Activated naive CD4-positive, alpha-beta T cell (primary cell): Measurements from ENCODE around the gene RGMB.
A peak's percentile ranks its signal among the peaks of the same experiment; 100 is the strongest.

Experiments
- DNase-seq, 4 experiments: peaks; one replicate each; lab custom pipeline; 2025; lab: John Stamatoyannopoulos, UW

The RGMB gene

DNA sequence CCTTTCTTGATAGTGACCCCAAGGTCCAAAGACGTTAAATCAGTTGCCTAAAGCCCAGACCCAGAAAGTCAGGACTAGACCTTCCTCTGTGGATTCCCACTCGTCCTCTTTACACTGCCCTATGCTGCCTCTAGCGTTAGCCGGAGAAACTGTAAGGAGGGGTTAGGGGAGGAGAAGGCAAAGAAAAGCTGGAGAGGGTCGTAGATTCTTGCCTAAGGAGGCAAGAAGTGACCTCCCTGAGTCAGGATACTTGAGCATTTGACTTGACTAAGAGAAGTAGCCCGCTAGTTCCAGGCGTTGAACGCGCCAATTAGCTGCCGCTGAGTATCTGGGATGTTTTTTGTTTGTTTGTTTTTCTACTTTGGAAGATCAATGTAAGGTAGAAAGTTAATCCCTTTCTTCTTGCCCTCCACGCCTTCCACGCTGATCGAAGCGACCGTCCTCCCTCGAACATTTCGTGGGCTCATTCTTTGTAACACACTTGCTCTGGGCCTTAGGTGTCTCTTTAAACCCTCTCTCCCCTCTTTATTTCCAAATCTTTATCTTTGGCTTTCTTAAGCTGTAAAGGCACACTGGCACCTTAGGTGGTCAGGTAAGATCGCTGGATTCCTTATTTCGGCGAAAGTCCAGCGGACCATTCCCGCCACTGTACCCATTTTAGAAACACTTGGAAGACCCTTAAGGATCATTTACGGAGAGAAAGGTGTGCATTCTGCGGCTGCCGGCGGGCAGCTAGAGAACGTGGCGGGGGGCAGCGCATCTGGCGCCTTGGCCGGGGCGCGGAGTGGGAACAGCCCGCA is 5.1 kb upstream of the RGMB start:
- DNase-seq: no peak

DNA sequence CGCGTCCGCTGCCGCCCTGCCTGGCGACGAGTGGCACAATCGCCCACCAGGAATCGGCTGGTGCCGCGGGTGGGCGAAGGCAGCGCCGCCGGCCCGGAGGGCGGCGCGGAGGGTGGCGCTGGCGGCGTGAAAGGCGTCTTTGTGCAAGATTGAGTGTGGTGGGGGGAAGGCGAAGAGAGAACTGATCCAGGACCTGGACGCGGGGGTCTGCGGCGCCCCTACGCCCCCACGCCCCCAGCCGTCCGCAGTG is 4.6 kb upstream of the RGMB start:
- DNase-seq: no peak

DNA sequence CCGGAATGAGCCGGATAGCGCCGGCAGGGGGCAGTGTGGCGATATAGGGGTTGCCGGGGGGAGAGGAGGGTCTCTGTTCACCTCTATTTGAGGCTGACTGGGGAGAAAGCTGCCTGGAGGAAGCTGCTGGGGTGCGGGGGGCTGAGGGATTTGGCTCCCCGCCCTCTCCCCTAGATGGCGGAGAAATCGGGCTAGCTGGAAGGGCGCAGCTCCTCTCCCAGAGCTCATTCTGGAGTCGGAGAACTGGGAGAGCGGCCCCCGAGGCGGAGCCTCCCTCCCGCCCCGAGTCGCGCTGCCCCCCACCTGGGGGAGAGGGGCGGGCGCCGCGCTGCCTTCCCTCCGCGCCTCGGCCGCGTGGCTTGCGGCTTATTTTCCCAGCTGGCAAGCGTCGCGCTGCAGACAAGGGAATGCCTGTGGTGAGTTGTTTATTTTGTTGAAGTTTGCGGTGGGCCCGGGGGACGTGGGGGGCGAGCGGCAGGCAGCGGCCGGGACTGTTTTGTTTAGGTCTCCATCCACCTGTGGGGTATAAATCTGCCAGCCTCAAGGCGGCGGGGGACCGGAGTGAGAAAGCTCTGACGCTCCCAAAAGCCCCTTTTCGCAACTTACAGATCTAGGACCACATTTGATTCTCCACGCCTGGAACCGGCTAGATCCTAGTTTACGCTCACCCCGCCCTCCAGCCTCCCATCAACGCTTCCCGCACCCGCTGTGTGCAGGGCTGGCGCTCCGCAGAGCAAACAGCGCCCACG is 4.1 kb upstream of the RGMB start:
- peak; percentile 9 to 42 (median 20) for DNase-seq

DNA sequence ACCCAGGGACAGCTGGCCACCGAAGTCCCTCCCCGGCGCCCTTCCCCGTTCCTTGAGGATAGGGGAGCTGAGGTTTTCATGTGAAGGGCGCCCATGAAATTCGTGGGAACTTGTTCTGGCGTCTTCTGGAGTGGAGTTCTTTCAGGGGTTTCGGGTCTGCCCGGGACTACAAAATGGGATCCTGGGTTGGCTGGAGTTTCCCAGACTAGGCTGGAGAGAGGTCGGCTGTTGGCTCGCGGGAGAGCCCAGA is 3.6 kb upstream of the RGMB start:
- no peak for DNase-seq

DNA sequence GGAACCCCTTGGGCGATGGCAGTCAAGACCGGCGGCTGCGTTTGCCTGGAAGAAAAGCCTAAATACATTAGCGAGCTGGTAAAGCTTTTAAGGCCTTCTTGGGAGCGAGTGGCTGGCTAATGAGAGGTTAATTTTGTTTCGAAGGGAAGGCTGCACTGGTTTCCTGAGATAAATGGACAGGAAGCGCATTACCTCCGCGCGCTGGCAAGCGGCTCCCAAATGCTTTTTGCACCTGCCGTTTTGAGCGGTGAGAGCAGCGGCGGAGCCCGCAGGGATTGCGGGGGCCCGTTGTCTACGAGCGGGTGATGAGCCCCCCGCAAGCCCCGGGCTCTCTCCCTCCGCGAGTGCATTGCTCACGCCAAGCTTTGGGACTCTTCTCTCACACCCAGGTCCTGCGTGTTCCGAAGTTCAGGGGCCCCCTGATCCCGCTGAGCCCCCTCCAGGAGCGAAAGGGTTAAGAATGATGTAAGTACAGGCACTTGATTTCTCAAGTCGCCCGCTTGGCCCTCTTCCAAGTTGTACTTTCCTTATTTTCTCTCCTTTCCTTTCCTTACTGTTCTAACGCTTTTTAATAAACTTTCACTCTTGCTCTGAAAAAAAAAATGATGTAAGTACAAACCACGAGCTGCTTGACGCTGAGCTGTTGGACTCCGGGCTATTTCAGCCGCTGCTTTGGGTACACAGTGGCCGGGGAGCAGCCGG is 3.1 kb upstream of the RGMB start:
- DNase-seq: no peak

DNA sequence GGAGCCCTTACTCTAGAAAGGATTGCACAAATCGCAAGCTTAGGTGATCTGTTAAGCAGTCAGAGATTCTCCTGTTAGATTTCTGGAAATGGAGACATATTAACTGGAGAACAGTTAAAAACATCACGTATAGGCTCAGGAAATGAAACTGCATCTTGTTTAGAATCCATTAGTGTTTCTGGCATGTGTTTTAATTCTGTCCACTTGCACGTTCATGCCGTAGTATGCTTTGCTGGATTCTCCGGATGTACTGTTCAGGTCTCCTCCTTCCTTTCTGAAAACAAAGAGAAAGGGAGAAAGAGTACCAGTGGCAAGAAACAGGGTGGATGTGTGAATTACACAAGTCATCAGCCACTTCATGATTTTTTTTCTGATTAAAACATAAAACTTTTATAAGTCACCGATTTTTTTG is 2.5 kb upstream of the RGMB start:
- no peak for DNase-seq

DNA sequence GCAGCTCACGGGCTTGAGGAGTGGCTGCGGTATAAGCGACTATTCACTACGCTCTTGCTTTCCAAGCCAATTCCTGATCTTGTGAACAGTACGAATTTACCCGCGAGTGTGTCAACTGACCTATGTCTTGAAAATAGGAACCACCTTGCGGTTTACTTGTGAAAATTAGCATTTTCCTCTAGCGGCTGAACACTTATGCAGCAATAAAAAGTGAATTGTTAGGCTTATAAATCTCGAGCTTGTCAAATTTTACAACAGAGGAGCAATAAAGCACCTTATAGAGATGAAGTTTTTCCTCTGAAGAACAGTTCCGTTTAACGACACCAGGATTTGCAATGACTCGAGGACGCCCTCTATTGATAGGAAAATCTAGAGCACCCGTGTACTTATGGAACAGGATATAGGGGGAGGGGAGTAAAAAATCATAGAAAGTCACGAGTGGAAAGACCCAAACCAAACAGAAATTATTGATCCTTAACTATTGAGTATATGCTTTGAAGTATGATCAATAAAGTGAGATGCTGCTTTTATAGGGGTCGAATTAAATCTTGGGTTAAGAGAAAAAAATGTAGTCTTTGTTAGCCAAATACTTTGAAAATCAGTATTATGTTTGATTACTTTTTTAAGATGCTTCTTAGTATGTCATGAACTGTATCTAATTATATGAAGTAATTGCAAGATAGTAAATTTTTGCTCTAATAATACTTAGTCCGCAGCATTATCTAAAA is 1.9 kb upstream of the RGMB start:
- DNase-seq: peak in 2 of 4 experiments; percentile 4 to 5

DNA sequence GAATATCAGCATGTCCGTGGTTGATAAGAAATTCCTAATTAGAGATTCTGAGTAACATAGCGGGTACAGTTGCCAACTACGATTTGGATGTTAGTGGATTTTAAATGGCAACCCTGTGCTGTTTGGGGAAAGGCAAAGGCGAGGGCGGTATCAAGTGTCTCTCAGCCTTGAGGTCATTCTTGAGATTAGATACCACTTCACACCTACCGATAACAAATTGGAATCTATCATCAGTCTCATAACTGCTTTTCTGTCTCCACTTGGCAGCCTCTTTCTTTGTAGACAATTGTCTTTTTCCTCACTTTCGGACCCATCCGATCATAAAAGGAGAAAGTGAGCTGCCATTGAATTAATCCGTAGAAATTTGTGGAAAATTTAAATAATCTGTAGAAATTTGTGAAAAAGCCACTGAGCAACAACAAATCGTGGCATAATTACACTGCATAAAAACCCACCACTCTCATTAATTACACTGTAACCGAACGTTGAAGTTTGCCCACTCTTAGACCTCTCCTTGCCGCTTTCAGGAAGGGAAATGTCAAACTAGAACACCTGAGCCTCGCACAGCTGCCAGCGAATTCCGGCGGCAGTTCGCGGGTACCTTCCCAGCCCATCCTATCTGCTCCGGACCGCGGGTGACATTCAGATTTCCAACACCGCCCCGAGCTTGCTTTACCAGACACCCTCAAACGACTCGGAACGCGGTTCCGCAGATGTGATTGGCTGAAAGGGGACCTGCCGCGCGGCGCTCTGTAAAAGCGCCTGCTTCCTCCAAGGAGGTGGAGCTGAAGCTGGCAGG is 849 bp upstream of the RGMB start:
- peak in 3 of 4 experiments; percentile 7 to 45 (median 16) for DNase-seq

DNA sequence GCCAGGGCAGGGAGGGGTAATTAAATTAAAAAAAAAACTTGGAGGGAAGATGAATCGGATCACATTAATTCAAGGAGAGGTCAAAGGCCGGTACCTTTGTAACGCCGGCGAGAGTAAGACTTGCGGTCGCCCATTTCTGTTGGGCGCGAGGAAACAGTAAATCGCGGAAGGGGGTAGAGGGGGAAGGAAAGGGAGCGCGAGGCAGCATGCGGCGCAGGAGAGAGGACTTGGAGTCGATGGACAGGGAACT is 324 bp upstream of the RGMB start:
- DNase-seq: no peak

DNA sequence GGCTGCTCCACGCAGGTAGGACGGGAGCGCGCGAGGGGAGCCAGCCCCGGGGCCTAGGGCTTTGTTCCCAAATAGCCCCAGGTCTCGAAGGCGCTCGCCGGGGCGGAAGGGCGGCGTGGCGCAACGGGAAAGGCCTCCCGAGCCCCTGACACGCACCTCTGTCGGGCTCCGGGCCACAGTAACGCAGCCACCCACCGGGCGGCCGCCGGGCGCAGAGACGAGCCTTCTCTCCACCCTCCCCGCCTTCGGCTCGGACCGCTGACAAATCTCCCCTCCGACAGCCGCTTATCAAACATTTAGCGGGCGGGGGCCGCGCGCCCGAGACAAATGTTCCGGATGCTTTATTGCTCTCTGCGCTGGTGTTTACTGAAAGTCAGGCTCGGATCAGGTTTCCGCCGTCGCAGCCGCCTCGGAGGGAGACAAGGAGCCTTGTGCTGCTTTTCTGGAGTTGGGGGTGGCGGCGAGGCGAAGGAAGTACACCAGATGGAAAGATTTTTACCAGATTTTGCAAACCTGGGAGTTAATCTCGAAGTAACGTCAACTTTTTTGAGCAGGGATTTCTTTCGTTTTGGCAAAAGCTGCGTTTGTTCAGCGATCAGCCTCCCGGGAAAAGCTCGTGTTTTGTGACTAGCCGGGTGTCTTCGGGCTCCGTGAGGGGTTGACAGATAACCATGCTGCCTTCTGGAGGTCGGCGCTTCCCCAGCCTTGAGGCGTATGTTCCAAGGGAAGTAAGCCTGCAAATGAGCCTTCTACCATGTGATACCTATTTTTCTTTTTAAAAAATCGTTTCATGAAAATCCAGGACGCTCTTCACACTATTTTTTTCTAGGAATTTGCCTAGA is 950 bp downstream of the RGMB start:
- DNase-seq: peak; percentile 12 to 52 (median 33)

DNA sequence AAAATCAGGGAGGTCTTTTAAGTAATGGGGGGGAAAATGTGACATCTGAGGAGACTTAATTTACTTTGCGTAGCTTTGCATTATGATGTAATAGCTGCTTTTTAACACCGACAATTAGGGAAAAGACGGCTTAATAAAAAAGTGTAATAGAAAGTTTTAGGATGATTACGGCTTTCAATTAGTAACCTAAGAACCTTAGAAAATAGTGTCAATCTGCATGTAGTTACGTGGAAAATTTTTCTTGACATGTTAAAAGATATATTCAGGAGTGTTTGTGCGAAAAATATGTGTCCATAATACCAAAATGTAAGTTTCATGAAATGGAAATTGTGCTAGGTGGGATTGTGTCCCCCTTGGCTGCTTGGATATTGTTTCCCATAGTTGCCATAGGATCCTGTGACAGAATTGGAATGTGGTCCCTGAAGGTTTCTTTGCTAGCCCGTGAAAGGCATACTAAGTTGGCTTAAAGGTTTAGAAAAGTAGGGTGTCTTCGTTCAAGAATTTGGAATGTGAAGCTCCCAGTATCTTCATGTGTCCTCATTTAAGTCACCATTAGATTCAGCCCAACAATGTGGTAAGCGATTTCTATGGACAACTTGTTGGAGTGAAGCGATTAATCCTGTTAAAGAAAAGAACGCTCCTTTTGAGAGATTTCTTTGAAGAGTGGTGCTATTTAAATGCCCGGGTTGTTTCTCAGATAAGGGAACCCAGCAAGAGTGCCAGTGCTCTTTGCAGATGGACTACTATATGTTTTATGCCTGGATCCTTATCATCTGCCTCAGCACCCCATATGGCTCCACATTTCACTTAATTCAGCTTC is 2.0 kb downstream of the RGMB start:
- no peak for DNase-seq

DNA sequence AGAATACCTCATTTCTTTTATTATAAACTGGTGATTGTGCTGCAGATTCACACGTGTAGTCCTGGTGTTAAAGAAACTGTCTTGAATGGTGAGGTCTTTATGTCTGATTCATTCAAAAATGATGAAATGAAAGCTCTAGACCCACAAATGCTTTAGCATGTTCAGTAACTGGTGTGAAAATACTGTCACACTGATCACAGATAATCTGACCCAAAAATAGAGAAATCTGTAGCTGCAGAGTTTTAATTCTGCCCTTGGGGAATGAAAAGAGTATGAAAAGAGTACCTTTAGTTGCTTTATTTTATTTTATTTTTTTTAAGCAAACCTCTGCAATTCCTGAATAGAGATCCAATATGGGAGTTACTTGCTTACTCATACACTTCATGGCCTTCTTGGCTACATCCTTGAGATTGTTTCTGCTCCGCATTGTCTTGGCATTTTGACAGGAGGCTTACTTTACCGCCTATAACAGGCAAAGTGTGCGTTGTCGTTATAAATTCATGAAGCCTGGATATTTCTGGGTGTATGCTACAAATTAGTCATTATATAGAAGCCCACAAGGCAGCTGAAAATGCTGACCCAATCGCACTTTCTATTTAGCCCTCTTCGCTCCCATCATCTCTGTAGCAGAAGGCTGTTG is 2.7 kb downstream of the RGMB start:
- no peak for DNase-seq

DNA sequence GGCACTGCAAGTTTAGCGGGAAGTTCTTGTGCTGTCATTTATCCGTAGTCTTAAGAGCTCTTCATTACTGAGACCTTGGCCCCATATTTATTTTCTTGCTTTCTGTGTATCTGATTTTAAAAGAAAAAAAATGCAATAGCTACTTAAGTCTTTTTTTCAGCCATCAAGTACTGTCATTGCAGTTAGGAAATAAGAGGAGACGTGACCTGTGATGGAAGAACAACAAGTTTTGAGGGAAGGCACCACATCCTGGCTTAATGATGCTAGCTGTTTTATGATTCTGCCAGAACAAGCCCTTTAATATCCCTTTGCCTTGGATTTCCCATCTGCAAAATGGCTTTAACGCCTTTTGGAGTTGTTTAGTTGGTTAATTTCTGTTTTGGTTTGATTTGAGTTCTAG is 3.8 kb downstream of the RGMB start:
- DNase-seq: no peak

DNA sequence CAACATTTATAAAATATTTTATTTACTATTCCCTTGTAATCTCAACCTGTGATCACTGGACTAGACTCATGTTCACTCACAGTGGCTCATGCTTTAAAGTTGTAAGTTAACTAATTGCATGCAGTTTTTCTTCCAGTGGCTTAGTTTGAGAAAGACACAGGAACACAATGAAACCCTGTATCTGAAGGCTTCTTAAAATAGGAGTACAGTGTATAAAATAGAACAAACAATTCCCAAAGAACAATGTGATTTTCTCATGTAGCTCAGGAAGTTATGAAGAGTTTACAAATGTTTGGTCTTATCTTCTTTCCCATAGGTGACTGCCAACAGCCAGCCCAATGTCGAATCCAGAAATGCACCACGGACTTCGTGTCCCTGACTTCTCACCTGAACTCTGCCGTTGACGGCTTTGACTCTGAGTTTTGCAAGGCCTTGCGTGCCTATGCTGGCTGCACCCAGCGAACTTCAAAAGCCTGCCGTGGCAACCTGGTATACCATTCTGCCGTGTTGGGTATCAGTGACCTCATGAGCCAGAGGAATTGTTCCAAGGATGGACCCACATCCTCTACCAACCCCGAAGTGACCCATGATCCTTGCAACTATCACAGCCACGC is 5.9 kb downstream of the RGMB start:
- no peak for DNase-seq

DNA sequence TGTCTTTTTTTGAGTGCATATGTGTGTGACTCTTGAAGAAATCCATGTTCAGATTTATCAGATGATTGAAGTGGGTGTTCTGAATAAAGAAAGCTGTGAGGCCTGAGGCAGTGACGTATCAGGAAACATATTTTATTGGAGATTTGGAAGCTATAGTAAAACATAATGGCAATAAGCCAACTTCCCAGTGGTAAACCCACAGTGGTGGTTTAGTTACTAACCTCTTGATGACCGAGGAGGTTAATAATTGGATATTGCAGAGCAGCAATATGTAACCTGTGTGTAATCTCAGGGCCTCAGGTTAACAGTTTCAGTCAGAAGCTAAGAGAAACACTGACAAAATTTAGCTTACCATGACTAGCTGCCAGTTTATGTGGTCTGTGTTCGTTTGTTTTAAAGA is 6.9 kb downstream of the RGMB start:
- DNase-seq: no peak

DNA sequence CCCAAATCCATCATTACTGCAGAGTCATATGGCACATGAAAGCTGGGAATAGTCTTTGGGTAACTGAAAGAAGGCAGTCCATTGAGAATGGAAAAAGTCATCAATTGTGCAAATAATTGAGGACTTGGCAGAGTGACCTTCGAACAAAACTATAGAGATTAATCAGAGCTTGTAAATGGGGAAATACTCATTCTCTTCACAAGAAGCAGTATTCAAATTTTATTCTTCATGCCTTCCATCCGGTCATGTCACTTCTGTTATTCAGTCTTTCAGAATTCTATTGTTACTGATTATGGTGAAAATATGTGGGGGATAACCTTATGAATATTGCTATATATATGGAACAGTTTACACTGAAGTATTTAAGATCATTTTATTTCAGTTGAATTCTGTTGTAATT is 8.1 kb downstream of the RGMB start:
- DNase-seq: no peak

DNA sequence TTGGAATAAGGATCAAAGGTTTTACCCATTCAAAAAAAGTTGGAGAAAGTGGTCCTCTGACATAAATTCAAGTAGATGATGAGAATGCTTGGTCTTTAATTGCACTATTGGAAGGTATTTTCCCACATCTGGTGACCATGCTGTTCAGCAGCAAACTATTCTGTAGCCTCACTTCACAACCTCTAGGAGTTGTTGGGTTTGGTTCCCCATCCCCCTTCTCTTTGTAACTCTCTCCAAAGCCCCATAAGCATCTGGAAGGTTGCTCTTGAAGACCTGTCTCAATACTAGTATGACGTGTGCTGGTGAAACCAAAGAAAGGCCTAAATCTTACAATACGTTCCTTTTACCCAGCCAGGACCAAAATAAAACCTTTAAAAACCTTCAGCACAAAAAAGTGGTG is 8.5 kb downstream of the RGMB start:
- DNase-seq: no peak

DNA sequence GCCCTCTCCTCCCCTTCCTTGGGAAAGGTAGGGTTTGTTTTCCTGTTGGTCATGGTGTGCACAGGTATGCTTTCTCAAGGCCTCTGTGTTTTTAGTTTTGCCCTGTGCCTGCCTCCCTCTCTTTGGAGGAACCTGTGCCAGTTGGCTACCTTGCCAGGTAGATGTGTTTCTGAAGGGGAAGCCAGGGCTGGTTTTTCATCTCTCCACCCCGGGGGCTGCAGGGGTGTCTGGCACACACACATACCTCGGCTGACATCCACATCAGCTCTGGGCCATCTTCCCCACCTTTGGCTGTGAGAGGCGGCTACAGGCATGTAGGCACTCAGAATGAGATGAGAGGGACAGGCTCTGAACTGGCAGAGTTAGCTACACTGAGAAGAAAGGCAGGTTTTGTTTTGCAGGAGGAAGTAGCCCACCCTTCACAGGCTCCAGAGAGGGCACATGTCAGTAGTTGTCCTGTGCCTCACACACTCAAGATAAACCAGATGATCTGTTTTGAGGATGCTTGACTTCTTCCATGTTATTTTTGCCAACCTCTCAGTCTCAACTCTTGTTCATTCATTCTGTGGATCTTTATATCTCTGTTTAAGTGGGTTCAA is 9.7 kb downstream of the RGMB start:
- no peak for DNase-seq

DNA sequence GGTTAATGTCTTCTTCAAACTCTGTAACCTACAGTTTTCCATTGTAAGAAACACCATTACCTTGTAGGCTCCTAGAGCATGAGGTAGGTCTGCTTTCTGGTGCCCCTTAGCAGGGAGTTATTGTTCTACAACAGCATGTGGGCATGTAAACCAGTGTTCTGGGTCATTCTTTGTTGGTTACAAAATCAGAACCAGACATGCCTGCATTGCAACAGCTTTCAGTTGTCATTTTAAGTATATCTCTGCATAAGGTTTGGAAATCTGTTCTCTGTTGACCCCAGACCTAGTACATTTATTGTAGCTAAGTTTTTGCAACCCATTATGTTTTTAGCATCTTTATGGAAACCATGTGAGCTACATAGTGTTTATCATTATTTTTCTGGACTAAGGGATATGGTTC is 10.9 kb downstream of the RGMB start:
- DNase-seq: no peak
